Islet precursor cell (in vitro differentiated cells): ENCODE data around the gene NUF2.
"Not testable (repeated sequence)": the region's sequence is repeated elsewhere in the genome, so short reads cannot be mapped to it uniquely, and the experiment has no call there.

Experiments
- DNase-seq: peaks from one replicate; pipeline ENCODE4 v3.0.0-alpha.2; 2018

NUF2 gene

GRCh38 chr1:163321311-163322305 is at the start of gene NUF2:
Gene NUF2, plus strand, starts transcription at chr1:163321954. Its CDS starts 4,098 bp downstream, at chr1:163326052.
- DNase-seq: peak; percentile 99

GRCh38 chr1:163273766-163274441 is 47.9 kb upstream of the NUF2 start:
- DNase-seq: no peak

GRCh38 chr1:163275222-163275621 is 46.5 kb upstream of the NUF2 start:
- DNase-seq: no peak

- no peak for DNase-seq
Observed at GRCh38 chr1:163278602-163279001, 43.2 kb upstream of the NUF2 start.

- DNase-seq: not testable (repeated sequence)
Observed at GRCh38 chr1:163284867-163285266, 36.9 kb upstream of the NUF2 start.

- no peak for DNase-seq
Observed at GRCh38 chr1:163290025-163290640, 31.6 kb upstream of the NUF2 start.

- no peak for DNase-seq
Observed at GRCh38 chr1:163291461-163291860, 30.3 kb upstream of the NUF2 start.

GRCh38 chr1:163292153-163292552 is 29.6 kb upstream of the NUF2 start:
- not testable (repeated sequence) for DNase-seq

- not testable (repeated sequence) for DNase-seq
Observed at GRCh38 chr1:163293497-163293896, 28.3 kb upstream of the NUF2 start.

GRCh38 chr1:163295949-163296348 is 25.8 kb upstream of the NUF2 start:
- no peak for DNase-seq

GRCh38 chr1:163296504-163297263 is 25.1 kb upstream of the NUF2 start:
- DNase-seq: no peak

- DNase-seq: peak; percentile 69
Observed at GRCh38 chr1:163298365-163298764, 23.4 kb upstream of the NUF2 start.

GRCh38 chr1:163300568-163300967 is 21.2 kb upstream of the NUF2 start:
- DNase-seq: no peak

- DNase-seq: no peak
Observed at GRCh38 chr1:163303561-163303960, 18.2 kb upstream of the NUF2 start.

- no peak for DNase-seq
Observed at GRCh38 chr1:163305441-163305840, 16.3 kb upstream of the NUF2 start.

- DNase-seq: no peak
Observed at GRCh38 chr1:163307479-163308171, 14.1 kb upstream of the NUF2 start.

GRCh38 chr1:163308811-163309210 is 12.9 kb upstream of the NUF2 start:
- no peak for DNase-seq

- DNase-seq: no peak
Observed at GRCh38 chr1:163315773-163316374, 5.9 kb upstream of the NUF2 start.

- DNase-seq: no peak
Observed at GRCh38 chr1:163320891-163321290, 863 bp upstream of the NUF2 start.

- DNase-seq: not testable (repeated sequence)
Observed at GRCh38 chr1:163323339-163323738, 1.6 kb downstream of the NUF2 start.

- DNase-seq: no peak
Observed at GRCh38 chr1:163331116-163331515, 9.4 kb downstream of the NUF2 start.

GRCh38 chr1:163335216-163335615 is 13.5 kb downstream of the NUF2 start:
- no peak for DNase-seq
